ENCODE measurements around the gene ABCB10. TPM values are rescaled to one million over a fixed set of nuclear protein-coding genes. Genes with fewer than 3 reads are reported as not detected.

The ABCB10 gene
- polyA plus RNA-seq, 6 donors from 2014 or later, result 8.0 to 26.2 (median 11.5) TPM

DNA sequence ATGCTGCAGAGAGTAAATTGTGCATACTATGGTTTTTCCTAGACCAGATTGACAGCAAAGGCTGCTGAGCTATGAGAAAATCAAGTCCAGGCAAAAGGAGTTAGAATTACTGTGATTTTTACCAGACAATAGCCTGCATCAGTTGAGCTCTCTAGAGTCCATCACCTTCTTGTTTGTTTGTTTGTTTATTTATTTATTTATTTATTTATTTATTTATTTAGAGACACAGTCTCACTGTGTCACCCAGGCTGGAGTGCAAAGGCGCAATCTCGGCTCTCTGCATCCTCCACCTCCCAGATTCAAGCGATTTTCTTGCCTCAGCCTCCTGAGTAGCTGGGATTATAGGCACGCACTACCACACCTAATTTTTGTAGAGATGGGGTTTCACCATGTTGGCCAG lies 24.2 kb upstream of the ABCB10 start:
- no peak overlapping the region for H3K4me3 Mint-ChIP-seq
- no peaks in the 10 kb centered on the region for H3K36me3 Mint-ChIP-seq
- no peaks in the 10 kb centered on the region for H3K27me3 Mint-ChIP-seq
- DNase-seq (no peak), ATAC-seq (ENCODE audit: low read depth in 2 of 2) (no peak)
- peaks cover 19 to 23% (median 22%) of the 10 kb centered on the region in 3 donors for H3K4me1 Mint-ChIP-seq
- no peak overlapping the region for H3K27ac Mint-ChIP-seq
- H3K9me3 Mint-ChIP-seq, result no peaks in the 10 kb centered on the region

DNA sequence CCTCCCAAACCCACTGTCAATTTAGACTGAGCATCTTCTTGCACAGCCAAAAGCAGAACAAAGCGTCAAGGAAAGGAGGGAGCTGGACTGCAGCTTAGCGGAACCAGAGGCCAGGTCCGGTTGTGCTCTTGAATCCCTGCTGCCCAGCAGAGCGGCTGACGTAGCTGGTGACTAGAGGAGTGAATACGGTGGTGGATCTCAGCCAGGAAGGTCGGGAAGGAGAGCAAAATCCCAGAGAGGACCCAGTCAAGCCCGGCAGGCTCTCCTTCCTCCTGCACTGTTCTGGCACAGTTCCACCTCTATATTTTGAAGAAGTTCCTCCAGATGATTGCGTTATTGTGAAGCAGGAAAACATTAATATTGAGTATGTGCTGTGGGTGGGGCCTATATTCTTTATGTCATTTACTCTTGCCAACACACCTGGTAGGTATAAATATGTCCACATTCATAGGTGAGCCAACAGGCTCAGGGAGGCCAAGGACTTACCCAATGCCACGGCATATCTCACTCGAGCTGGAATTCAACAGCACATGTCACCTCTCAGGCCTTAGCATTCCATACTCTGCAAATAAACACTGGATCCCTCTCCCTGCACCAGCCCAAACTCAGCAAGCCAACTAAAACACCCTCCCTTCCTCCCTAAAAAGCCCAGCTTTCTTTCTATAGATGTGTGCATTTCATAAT lies 23.6 kb upstream of the ABCB10 start:
- no peaks in the 10 kb centered on the region for H3K27me3 Mint-ChIP-seq
- H3K9me3 Mint-ChIP-seq, result no peaks in the 10 kb centered on the region
- no peak overlapping the region for H3K27ac Mint-ChIP-seq
- H3K4me3 Mint-ChIP-seq, result no peak overlapping the region
- H3K4me1 Mint-ChIP-seq, result peaks cover 19 to 20% (median 20%) of the 10 kb centered on the region in 3 donors
- ATAC-seq (ENCODE audit: low read depth in 2 of 2) (no peak), DNase-seq (no peak)
- H3K36me3 Mint-ChIP-seq, result no peaks in the 10 kb centered on the region

GRCh38 chr1:229581485-229581884 lies 23.0 kb upstream of the ABCB10 start:
- H3K4me1 Mint-ChIP-seq, result peaks cover 17 to 20% (median 19%) of the 10 kb centered on the region in 3 donors
- H3K4me3 Mint-ChIP-seq, result no peak overlapping the region
- DNase-seq (no peak), ATAC-seq (ENCODE audit: low read depth in 2 of 2) (no peak)
- H3K27me3 Mint-ChIP-seq, result no peaks in the 10 kb centered on the region
- H3K27ac Mint-ChIP-seq, result no peak overlapping the region
- H3K36me3 Mint-ChIP-seq, result no peaks in the 10 kb centered on the region
- no peaks in the 10 kb centered on the region for H3K9me3 Mint-ChIP-seq

- no peaks in the 10 kb centered on the region for H3K9me3 Mint-ChIP-seq
- peak overlapping the region; percentile 44 to 87 (median 74) for H3K4me3 Mint-ChIP-seq
- H3K27ac Mint-ChIP-seq, result peak overlapping the region; percentile 14 to 90 (median 42)
- H3K36me3 Mint-ChIP-seq, result no peaks in the 10 kb centered on the region
- ATAC-seq (ENCODE audit: low read depth in 2 of 2) (peak; percentile 79 to 94), DNase-seq (peak; percentile 39)
- H3K4me1 Mint-ChIP-seq, result peaks cover 17 to 20% (median 19%) of the 10 kb centered on the region in 3 donors
- no peaks in the 10 kb centered on the region for H3K27me3 Mint-ChIP-seq
Observed at GRCh38 chr1:229579059-229579673, 20.7 kb upstream of the ABCB10 start.

- Mint-ChIP-seq H3K4me1 (peaks cover 17 to 20% (median 19%) of the 10 kb centered on the region in 3 donors), H3K9me3 (no peaks in the 10 kb centered on the region)
Observed at GRCh38 chr1:229578168-229579058, 19.9 kb upstream of the ABCB10 start.

DNA sequence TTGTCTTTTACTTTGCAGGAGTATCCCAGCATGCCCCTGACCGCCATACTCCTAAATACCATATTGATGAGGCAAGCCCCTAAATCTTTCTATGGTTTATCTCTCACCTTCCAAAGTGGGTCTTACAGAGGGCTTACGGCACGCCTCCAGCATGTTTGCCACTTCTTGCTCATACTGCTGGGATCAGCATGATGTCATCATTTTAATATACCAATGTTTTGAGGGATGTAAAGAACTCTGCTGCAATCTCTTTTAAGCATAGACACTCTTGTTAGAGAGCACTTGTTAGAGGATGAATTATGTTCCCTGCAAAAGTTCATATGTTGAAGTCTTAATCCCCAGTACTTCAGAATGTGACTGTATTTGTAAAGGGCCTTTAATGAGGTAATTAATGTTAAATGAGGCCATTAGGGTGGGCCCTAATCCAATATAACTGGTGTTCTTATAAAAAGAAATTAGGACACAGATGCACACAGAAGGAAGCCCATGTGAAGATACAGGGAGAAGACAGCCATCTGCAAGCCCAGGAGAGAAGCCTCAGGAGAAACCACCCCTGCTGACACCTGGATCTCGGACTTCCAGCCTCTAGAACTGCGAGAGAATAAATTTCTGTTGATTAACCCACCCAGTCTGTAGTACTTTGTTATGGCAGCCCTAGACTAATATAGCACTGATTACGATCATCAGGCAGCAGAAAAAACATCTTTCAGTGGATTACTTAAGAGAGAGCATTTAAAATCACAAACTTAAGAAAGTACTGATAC lies 16.4 kb upstream of the ABCB10 start:
- Mint-ChIP-seq H3K9me3 (no peaks in the 10 kb centered on the region), H3K27ac (no peak overlapping the region), H3K27me3 (peaks cover 0 to 8% (median 0%) of the 10 kb centered on the region in 3 donors), H3K36me3 (no peaks in the 10 kb centered on the region), H3K4me1 (peaks cover 17 to 20% (median 19%) of the 10 kb centered on the region in 3 donors), H3K4me3 (no peak overlapping the region)
- DNase-seq (no peak), ATAC-seq (ENCODE audit: low read depth in 2 of 2) (no peak)

More at GRCh38 chr1:229578168-229579058, 19.9 kb upstream of the ABCB10 start:
- Mint-ChIP-seq H3K27me3 (peaks cover 0 to 7% (median 0%) of the 10 kb centered on the region in 3 donors), H3K4me3 (peak overlapping the region; percentile 44 to 87 (median 74)), H3K36me3 (no peaks in the 10 kb centered on the region), H3K27ac (peak overlapping the region; percentile 14 to 90 (median 42))
- no peak for DNase-seq
- ATAC-seq (ENCODE audit: low read depth in 2 of 2), result peak; percentile 28 to 56

DNA sequence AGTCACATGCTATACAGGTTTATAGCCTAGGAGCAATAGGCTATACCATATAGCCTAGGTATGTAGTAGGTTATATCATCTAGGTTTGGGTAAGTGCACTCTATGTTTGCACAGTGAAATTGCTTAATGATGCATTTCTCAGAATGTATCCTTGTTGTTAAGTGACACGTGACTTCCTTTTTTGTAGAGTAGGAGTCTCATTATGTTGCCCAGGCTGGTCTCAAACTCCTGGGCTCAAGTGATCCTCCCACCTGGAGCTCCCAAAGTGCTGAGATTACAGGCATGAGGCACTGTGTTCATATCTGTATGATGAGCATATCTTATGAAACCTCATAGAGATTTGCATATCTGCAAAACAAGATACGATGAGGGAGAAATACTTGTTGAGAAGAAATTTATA lies 13.8 kb upstream of the ABCB10 start:
- H3K27me3 Mint-ChIP-seq, result peaks cover 0 to 8% (median 3%) of the 10 kb centered on the region in 3 donors
- no peak overlapping the region for H3K4me3 Mint-ChIP-seq
- no peaks in the 10 kb centered on the region for H3K4me1 Mint-ChIP-seq
- no peak for DNase-seq
- no peaks in the 10 kb centered on the region for H3K36me3 Mint-ChIP-seq
- H3K27ac Mint-ChIP-seq, result peak overlapping the region in 1 of 6 donors; percentile 22
- H3K9me3 Mint-ChIP-seq, result no peaks in the 10 kb centered on the region
- no peak for ATAC-seq (ENCODE audit: low read depth in 2 of 2)

DNA sequence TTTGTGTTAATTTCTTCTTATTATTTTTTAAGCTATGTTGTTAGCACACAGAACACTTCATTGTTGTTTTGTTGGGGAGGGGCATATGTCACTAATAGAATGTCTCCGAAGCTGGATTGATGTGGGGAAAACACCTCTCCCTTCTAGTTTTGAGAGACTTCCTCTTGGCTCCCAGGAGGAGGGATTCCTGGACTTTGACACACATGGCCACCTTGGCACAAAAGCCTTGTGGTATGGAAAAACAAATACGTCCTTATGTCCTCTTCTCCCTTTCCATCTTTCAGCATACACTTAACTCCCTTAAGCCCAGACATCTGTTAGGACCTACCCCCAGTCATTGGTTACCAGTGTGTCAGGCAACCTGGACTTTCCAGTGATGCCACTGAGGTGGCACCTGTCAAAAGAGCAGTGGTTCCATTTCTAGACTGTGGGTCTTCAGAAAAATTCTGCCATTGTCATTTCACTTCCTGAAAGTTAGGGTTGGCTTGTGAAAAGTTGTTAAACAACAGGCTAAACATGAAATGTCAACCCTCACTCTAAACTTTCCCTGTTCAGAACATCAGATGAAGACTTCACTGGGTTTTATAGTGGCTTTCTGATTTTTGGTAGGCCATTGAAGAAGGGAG lies 12.5 kb upstream of the ABCB10 start:
- H3K4me1 Mint-ChIP-seq, result no peaks in the 10 kb centered on the region
- H3K4me3 Mint-ChIP-seq, result no peak overlapping the region
- no peaks in the 10 kb centered on the region for H3K9me3 Mint-ChIP-seq
- ATAC-seq (ENCODE audit: low read depth in 2 of 2), result no peak
- H3K27me3 Mint-ChIP-seq, result peaks cover 0 to 8% (median 4%) of the 10 kb centered on the region in 3 donors
- no peaks in the 10 kb centered on the region for H3K36me3 Mint-ChIP-seq
- H3K27ac Mint-ChIP-seq, result peak overlapping the region in 1 of 6 donors; percentile 64
- no peak for DNase-seq

DNA sequence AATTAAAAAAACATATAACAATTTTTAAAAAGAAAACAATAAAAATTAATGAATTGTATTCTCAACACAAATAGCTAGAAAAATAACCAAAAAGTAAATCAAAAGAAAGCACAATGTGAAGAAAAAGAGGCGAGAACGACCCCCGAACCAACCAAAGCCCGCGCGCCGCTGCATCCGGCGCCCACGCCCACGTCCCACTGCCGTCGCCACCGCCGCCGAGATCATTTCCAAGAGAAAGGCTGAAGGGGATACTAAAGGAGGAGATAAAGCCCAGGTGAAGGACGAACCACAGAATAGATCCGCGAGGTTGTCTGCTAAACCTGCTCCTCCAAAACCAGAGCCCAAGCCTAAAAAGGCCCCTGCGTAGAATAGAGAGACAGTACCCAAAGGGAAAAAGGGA lies 11.8 kb upstream of the ABCB10 start:
- Mint-ChIP-seq H3K4me3 (no peak overlapping the region), H3K27me3 (peaks cover 0 to 8% (median 4%) of the 10 kb centered on the region in 3 donors), H3K4me1 (no peaks in the 10 kb centered on the region), H3K27ac (no peak overlapping the region), H3K9me3 (no peaks in the 10 kb centered on the region), H3K36me3 (no peaks in the 10 kb centered on the region)
- ATAC-seq (ENCODE audit: low read depth in 2 of 2), result no peak
- DNase-seq, result no peak

DNA sequence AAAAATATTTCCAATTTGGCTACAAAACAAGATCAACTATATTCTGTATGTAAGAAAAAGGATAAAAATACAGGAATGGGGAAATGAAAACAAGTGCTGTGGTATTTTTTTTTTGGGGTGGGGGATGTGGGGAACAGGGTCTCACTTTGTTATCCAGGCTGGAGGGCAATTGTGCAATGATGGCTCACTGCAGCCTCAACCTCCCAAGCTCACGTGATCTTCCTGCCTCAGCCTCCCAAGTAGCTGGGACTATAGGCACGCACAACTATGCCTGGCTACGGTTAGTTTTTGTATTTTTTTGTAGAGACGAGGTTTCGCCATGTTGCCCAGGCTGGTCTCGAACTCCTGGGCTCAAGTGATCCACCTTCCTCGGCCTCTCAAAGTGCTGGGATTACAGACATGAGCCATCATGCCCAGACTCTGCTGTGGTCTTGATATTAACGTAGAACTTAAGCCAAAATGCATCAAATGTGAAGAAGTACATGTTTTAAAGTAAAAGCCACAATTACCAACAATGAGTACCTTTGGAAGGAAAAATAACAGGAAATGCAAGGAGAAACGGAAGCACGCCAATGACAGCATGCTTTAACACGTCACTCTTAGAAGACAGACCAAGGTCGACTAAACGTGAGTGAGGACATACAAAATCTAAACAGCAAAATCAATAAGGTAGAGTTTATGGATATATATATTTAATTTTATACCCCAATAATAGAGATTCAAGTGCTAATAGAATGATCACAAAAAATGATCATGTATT lies 8.8 kb upstream of the ABCB10 start:
- no peaks in the 10 kb centered on the region for H3K36me3 Mint-ChIP-seq
- no peak for ATAC-seq (ENCODE audit: low read depth in 2 of 2)
- no peak for DNase-seq
- H3K9me3 Mint-ChIP-seq, result no peaks in the 10 kb centered on the region
- H3K4me3 Mint-ChIP-seq, result no peak overlapping the region
- H3K4me1 Mint-ChIP-seq, result no peaks in the 10 kb centered on the region
- peaks cover 0 to 4% (median 0%) of the 10 kb centered on the region in 3 donors for H3K27me3 Mint-ChIP-seq
- H3K27ac Mint-ChIP-seq, result no peak overlapping the region

- Mint-ChIP-seq H3K27ac (no peak overlapping the region), H3K36me3 (no peaks in the 10 kb centered on the region), H3K4me1 (peaks cover 8 to 9% (median 8%) of the 10 kb centered on the region in 3 donors), H3K4me3 (no peak overlapping the region), H3K9me3 (no peaks in the 10 kb centered on the region), H3K27me3 (peaks cover 0 to 4% (median 0%) of the 10 kb centered on the region in 3 donors)
- DNase-seq, result no peak
- no peak for ATAC-seq (ENCODE audit: low read depth in 2 of 2)
Observed at GRCh38 chr1:229563701-229564100, 5.2 kb upstream of the ABCB10 start.

GRCh38 chr1:229563241-229563640 lies 4.7 kb upstream of the ABCB10 start:
- Mint-ChIP-seq H3K9me3 (no peaks in the 10 kb centered on the region), H3K36me3 (no peaks in the 10 kb centered on the region), H3K27me3 (peaks cover 0 to 4% (median 0%) of the 10 kb centered on the region in 3 donors), H3K4me1 (peaks cover 8 to 9% (median 8%) of the 10 kb centered on the region in 3 donors), H3K27ac (no peak overlapping the region), H3K4me3 (peak overlapping the region in 1 of 8 donors; percentile 45)
- DNase-seq (no peak), ATAC-seq (ENCODE audit: low read depth in 2 of 2) (no peak)

All from naive B cell (primary cell).